HepG2 (cell line): ENCODE measurements around the gene CNPY4. TPM values are rescaled to one million over a fixed set of nuclear protein-coding genes. Genes with fewer than 3 reads are reported as not detected.

Experiments used
- ISX ChIP-seq: sonication (generic); formaldehyde crosslinking; conservative IDR thresholded peaks from 2 replicates; pipeline ENCODE4 v1.5.0; 2020; ENCODE audit warnings: missing genetic modification reagents
- JUND ChIP-seq: sonication (generic); formaldehyde crosslinking; IDR thresholded peaks from 2 replicates; pipeline ENCODE4 v1.8.0; 2022; ENCODE audit warnings: mild to moderate bottlenecking, missing genetic modification reagents
- LRRFIP1 ChIP-seq: sonication (generic); formaldehyde crosslinking; conservative IDR thresholded peaks from 2 replicates; pipeline ENCODE4 v1.4.0; 2020; ENCODE audit warnings: missing genetic modification reagents
- MLX ChIP-seq: IDR thresholded peaks from 2 replicates; pipeline ENCODE4 v1.6.1; 2016
- NR2F6 ChIP-seq, 2 experiments: IDR thresholded peaks; 2 replicates each; pipeline ENCODE4 v1.6.1; 2016; ENCODE audit warnings: antibody characterized with exemption in 1 of 2, mild to moderate bottlenecking in 1 of 2
- PCBP2 ChIP-seq: fragments of 200-400 bp; formaldehyde crosslinking; optimal IDR thresholded peaks from 2 replicates; pipeline ENCODE3; 2018; ENCODE audit warnings: low read length, low read depth; ENCODE audit not compliant: poor library complexity, severe bottlenecking
- SMC3 ChIP-seq: IDR thresholded peaks from 2 replicates; pipeline ENCODE4 v1.6.1; 2011; ENCODE audit warnings: low read length, improper control_type of control experiment
- THYN1 ChIP-seq: sonication (generic); formaldehyde crosslinking; IDR thresholded peaks from 2 replicates; pipeline ENCODE4 v1.8.1; 2023; ENCODE audit warnings: low read depth, mild to moderate bottlenecking, moderate library complexity, missing genetic modification reagents, borderline replicate concordance
- ZBTB43 ChIP-seq: sonication (generic); formaldehyde crosslinking; conservative IDR thresholded peaks from 2 replicates; pipeline ENCODE4 v1.4.0; 2020; ENCODE audit warnings: missing genetic modification reagents
- ZNF256 ChIP-seq: sonication (generic); formaldehyde crosslinking; conservative IDR thresholded peaks from 2 replicates; pipeline ENCODE4 v1.4.0; 2020; ENCODE audit warnings: missing genetic modification reagents
- ZNF407 ChIP-seq: sonication (generic); formaldehyde crosslinking; IDR thresholded peaks from one replicate; pipeline ENCODE4 v1.5.1; 2020; ENCODE audit warnings: mild to moderate bottlenecking, missing genetic modification reagents; ENCODE audit errors: not compliant biosample characterization
- ZNF549 ChIP-seq: sonication (generic); formaldehyde crosslinking; IDR thresholded peaks from 2 replicates; pipeline ENCODE4 v1.5.0; 2020; ENCODE audit warnings: missing genetic modification reagents
- ZNF766 ChIP-seq: sonication (generic); formaldehyde crosslinking; IDR thresholded peaks from 2 replicates; pipeline ENCODE4 v1.5.0; 2020; ENCODE audit warnings: missing genetic modification reagents, borderline replicate concordance
- ZNF784 ChIP-seq: sonication (generic); formaldehyde crosslinking; IDR thresholded peaks from 2 replicates; pipeline ENCODE4 v1.5.1; 2020; ENCODE audit warnings: missing genetic modification reagents, mild to moderate bottlenecking, borderline replicate concordance
- polyA plus RNA-seq, 8 experiments: library from polyadenylated mRNA; depleted of rRNA in 3 of 8; stranded (reverse) in 7 of 8; unstranded in 1 of 8; fragments of >200 nt; fragmentation: Illumina TruSeq in 4 of 8; extraction: Trizol in 4 of 8; gene quantifications; 2 replicates each; pipeline versions ENCODE4 v1.2.1 to v1.2.3, GENCODE V29; 2011 to 2016; ENCODE audit warnings: low read depth in 4 of 8, missing spikeins in 1 of 8, mixed read lengths in 1 of 8; ENCODE audit not compliant: insufficient read depth in 1 of 8
- total RNA-seq, 5 experiments: library from RNA; depleted of rRNA; stranded (reverse); fragments of >200 nt; fragmentation: Illumina TruSeq; extraction: Trizol; gene quantifications; 2 replicates each; pipeline ENCODE4 v1.2.3, GENCODE V29; 2016; ENCODE audit warnings: low read depth in 1 of 5

The CNPY4 gene
- total and polyA plus RNA-seq, 2 of the 13 experiments (the other 11 are each of a cell fraction or from before 2014, with no cell fraction given), result 6.2 to 12.7 TPM

GRCh38 chr7:100158229-100159098 lies 39.0 kb downstream of the CNPY4 start, which contains the start of gene TRAPPC14 (continued):
- TF ChIP-seq ZBTB43 (CRISPR knock-in tag) (no peak), ZNF549 (CRISPR knock-in tag) (no peak), ZNF766 (CRISPR knock-in tag) (peak; percentile 47; the same call in 1 of the 2 replicates), ZNF256 (CRISPR knock-in tag) (no peak), LRRFIP1 (no peak), PCBP2 (no peak), THYN1 (no peak), ZNF784 (peak; percentile 30; the same call in 1 of the 2 replicates), ISX (CRISPR knock-in tag) (no peak), ZNF407 (CRISPR knock-in tag) (no peak), JUND (CRISPR knock-in tag) (no peak), MLX (CRISPR knock-in tag) (no peak), NR2F6 (IDR thresholded peaks at IDR 0.05) (no peak), NR2F6 (CRISPR knock-in tag; IDR thresholded peaks at IDR 0.05) (peak; percentile 46; the same call in 1 of the 2 replicates), SMC3 (no peak)
